GM12865 (cell line): ENCODE results near the gene TSG101.
A peak's percentile ranks its signal among the peaks of the same experiment; 100 is the strongest.

Experiments used
- DNase-seq: peaks from one replicate; pipeline ENCODE4 v3.0.0; 2010; ENCODE audit warnings: low read depth
- H3K4me3 ChIP-seq: 2 replicates; pipeline ENCODE4 v1.5.1; 2011; ENCODE audit warnings: mild to moderate bottlenecking, low read depth, low read length, control low read depth
- CTCF ChIP-seq: IDR thresholded peaks from 2 replicates; pipeline ENCODE4 v1.5.1; 2011; ENCODE audit warnings: low read length, control low read depth, low read depth, inconsistent platforms; ENCODE audit not compliant: insufficient read depth; ENCODE audit errors: missing control alignments

The TSG101 gene

GRCh38 chr11:18463439-18463838 lies 63.3 kb downstream of the TSG101 start:
- no peak overlapping the region for H3K4me3 ChIP-seq
- no peak for TF ChIP-seq CTCF
- peak; percentile 63 for DNase-seq

- TF ChIP-seq CTCF, result no peak
- no peak for DNase-seq
- no peak overlapping the region for H3K4me3 ChIP-seq
Measured at GRCh38 chr11:18461909-18462308, 64.8 kb downstream of the TSG101 start.

- no peak overlapping the region for H3K4me3 ChIP-seq
- TF ChIP-seq CTCF, result no peak
- no peak for DNase-seq
Measured at GRCh38 chr11:18459634-18460033, 67.1 kb downstream of the TSG101 start.

- no peak for TF ChIP-seq CTCF
- no peak overlapping the region for H3K4me3 ChIP-seq
- DNase-seq, result no peak
Measured at GRCh38 chr11:18457450-18457849, 69.3 kb downstream of the TSG101 start.

GRCh38 chr11:18455686-18456372 lies 70.9 kb downstream of the TSG101 start, which contains the start of gene LDHAL6A:
LDHAL6A (plus strand) TSS chr11:18455856; CDS start chr11:18456681, 825 bp downstream.
- TF ChIP-seq CTCF, result no peak
- DNase-seq, result no peak
- no peak within 1 kb of the TSS for H3K4me3 ChIP-seq

GRCh38 chr11:18452927-18453326 lies 73.8 kb downstream of the TSG101 start:
- DNase-seq, result no peak
- no peak overlapping the region for H3K4me3 ChIP-seq
- no peak for TF ChIP-seq CTCF

- no peak overlapping the region for H3K4me3 ChIP-seq
- no peak for DNase-seq
- no peak for TF ChIP-seq CTCF
Measured at GRCh38 chr11:18449251-18449650, 77.5 kb downstream of the TSG101 start.
